ENCODE measurements around the gene CXXC5. TPM values are rescaled to one million over a fixed set of nuclear protein-coding genes. Genes with fewer than 3 reads are reported as not detected.

The CXXC5 gene
- total RNA-seq, 1 experiment from 2014 or later, result 92.3 TPM

DNA sequence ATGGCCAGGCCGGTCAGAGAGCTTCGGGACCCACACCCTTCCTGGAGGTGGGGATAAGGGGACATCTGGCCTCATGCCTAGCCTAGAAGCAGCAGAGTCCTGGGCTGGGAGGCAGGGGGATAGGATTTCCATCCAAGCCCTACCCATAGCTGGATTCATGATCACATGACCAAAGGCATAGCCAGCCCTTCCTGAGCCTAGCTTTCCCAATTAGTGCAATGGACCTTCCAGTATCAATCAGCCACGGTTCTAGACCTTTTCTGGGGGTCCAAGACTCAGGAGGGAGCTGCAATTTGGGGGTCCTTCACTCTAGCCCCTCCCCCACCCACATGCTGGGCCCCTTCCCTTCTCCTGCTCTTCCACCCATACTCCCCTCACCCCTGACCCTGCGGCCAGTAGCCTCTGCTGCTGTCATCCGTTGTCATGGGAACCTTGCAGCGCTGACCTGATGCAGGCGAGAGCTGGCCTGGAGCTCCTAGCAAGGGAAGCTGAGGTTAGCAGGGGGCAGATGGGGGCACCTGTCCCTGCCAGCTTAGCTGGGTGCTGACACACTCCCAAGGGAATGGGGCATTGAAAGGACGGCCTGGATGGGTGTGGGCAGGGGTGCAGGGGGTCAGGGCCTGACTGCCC lies 44.6 kb downstream of the CXXC5 start:
- intact Hi-C loops (cut with micrococcal nuclease; ENCODE audit: unreplicated experiment), result no loop called here
- Mint-ChIP-seq H3K36me3 (ENCODE audit: insufficient read depth, unreplicated experiment) (peaks cover 43% of the 10 kb centered on the region), H3K4me1 (ENCODE audit: low read depth, unreplicated experiment) (peaks cover 11% of the 10 kb centered on the region), H3K27ac (ENCODE audit: unreplicated experiment) (no peak overlapping the region), H3K9me3 (ENCODE audit: unreplicated experiment) (no peaks in the 10 kb centered on the region), H3K27me3 (ENCODE audit: insufficient read depth, unreplicated experiment) (no peaks in the 10 kb centered on the region), H3K4me3 (ENCODE audit: unreplicated experiment) (no peak overlapping the region)
- ChIA-PET POLR2A (interaction anchor here (0.5 to 1.6 kb wide), 2 partner anchors 18 to 45 kb away, joined by 3 to 4 read pairs; partner anchors contain the start of gene CXXC5), CTCF (no interaction called here)
- H3K36me3 ChIP-seq (ENCODE audit: control insufficient read depth, insufficient read depth, low read length), result no peaks in the 10 kb centered on the region
- H3K4me3 ChIP-seq (ENCODE audit: low read depth, low read length), result no peak overlapping the region
- BruUV-seq (replicated peaks), result no TSS peak
- no peaks in the 10 kb centered on the region for H3K27me3 ChIP-seq (replicated peaks; ENCODE audit: control insufficient read depth, insufficient read depth, low read length)
- TF ChIP-seq, protein P1, sequence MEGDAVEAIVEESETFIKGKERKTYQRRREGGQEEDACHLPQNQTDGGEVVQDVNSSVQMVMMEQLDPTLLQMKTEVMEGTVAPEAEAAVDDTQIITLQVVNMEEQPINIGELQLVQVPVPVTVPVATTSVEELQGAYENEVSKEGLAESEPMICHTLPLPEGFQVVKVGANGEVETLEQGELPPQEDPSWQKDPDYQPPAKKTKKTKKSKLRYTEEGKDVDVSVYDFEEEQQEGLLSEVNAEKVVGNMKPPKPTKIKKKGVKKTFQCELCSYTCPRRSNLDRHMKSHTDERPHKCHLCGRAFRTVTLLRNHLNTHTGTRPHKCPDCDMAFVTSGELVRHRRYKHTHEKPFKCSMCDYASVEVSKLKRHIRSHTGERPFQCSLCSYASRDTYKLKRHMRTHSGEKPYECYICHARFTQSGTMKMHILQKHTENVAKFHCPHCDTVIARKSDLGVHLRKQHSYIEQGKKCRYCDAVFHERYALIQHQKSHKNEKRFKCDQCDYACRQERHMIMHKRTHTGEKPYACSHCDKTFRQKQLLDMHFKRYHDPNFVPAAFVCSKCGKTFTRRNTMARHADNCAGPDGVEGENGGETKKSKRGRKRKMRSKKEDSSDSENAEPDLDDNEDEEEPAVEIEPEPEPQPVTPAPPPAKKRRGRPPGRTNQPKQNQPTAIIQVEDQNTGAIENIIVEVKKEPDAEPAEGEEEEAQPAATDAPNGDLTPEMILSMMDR (IDR thresholded peaks at IDR 0.05; ENCODE audit: insufficient read depth in 1 of 2, low read depth in 1 of 2, low read length in 1 of 2, severe bottlenecking in 1 of 2, unreplicated experiment in 1 of 2), result no peak
- no peak for DNase-seq
- peaks cover 32% of the 10 kb centered on the region for H3K4me1 ChIP-seq
- no peaks in the 10 kb centered on the region for H3K9me3 ChIP-seq

DNA sequence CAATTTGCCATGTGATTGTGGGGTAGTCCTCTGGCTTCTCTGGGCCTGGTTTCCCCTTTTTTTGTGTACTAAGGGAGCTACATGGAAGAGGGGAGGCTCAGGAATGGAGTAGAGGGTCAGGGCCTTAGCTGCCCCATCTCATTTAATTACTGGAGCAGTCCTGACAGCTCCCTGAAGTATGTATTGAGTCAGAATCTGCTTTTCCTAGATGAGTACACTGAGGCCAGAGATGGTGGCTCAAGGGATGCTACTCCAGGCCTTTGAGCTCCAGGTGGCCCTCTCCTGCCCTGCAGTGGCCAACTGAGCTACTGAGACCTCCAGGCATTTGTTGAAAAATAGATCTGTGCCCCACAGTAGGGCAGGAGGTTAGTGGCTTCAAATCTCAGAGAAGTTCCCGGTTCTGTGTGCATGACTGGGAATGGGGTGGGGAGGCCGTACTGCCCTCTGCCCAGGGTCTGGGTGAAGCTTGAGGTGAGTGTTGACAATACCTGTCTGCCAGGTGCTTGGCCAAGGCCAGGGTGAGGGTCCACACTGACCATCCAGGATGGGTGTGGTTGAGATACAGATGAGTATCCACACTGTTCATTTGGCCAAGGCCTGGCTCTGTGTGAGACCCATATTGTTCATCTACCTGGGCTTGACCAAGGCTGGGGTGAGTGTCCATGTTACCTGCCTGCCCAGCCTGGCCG lies 45.7 kb downstream of the CXXC5 start:
- POLR2A ChIA-PET, result interaction anchor here (1.6 kb wide), 1 partner anchor 46 kb away, joined by 4 read pairs; the partner anchor contains the start of gene CXXC5
- Mint-ChIP-seq H3K4me1 (ENCODE audit: low read depth, unreplicated experiment) (peaks cover 17% of the 10 kb centered on the region), H3K27me3 (ENCODE audit: insufficient read depth, unreplicated experiment) (no peaks in the 10 kb centered on the region)

DNA sequence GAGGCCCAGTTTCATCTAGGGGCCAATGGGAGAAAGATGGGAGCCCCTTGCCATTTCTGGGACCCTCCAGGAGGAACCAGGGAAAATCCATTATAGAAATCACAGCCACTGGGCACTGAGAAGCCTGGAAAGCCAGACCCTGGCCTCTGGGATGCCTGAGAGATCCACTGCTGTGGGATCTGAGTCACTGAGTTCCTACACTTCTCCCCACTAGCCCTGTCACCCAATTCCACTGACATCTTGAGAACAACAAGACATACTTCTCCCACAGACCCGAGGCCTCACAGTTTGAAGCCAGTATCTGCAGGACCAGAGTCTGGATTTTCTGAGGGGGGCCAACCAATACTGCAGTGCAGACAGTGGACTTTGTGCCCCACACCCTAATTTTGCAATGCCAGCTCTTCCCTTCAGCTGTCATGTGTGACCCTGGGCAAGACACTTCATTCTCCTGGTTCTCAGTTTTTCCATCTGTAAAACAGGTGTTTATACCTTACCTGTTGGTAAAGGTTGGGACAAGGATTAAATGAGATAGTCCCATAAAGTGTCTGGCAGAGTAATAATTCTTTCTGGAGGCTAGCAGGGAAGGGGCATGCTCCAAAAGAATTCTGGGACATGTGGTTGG lies 46.5 kb downstream of the CXXC5 start:
- Mint-ChIP-seq H3K27me3 (ENCODE audit: insufficient read depth, unreplicated experiment) (no peaks in the 10 kb centered on the region), H3K27ac (ENCODE audit: unreplicated experiment) (peak overlapping the region; percentile 85), H3K4me1 (ENCODE audit: low read depth, unreplicated experiment) (peaks cover 17% of the 10 kb centered on the region), H3K9me3 (ENCODE audit: unreplicated experiment) (no peaks in the 10 kb centered on the region), H3K36me3 (ENCODE audit: insufficient read depth, unreplicated experiment) (peaks cover 45% of the 10 kb centered on the region), H3K4me3 (ENCODE audit: unreplicated experiment) (no peak overlapping the region)
- TF ChIP-seq, protein P1 (IDR thresholded peaks at IDR 0.05; ENCODE audit: insufficient read depth in 1 of 2, low read depth in 1 of 2, low read length in 1 of 2, severe bottlenecking in 1 of 2, unreplicated experiment in 1 of 2), result no peak
- ChIA-PET CTCF (interaction anchor here (1.3 kb wide), 1 partner anchor 71 kb away, joined by 5 read pairs; no protein-coding TSS in a partner anchor), POLR2A (no interaction called here)
- intact Hi-C loops (cut with micrococcal nuclease; ENCODE audit: unreplicated experiment), result no loop called here
- DNase-seq, result no peak
- H3K4me1 ChIP-seq, result peaks cover 47% of the 10 kb centered on the region
- H3K27me3 ChIP-seq (replicated peaks; ENCODE audit: control insufficient read depth, insufficient read depth, low read length), result no peaks in the 10 kb centered on the region
- BruUV-seq (replicated peaks), result no TSS peak
- no peak overlapping the region for H3K4me3 ChIP-seq (ENCODE audit: low read depth, low read length)
- no peaks in the 10 kb centered on the region for H3K9me3 ChIP-seq
- no peaks in the 10 kb centered on the region for H3K36me3 ChIP-seq (ENCODE audit: control insufficient read depth, insufficient read depth, low read length)

More for the DNA sequence above, 45.7 kb downstream of the CXXC5 start:
- Histone ChIP-seq H3K36me3 (ENCODE audit: control insufficient read depth, insufficient read depth, low read length) (no peaks in the 10 kb centered on the region), H3K4me1 (peaks cover 42% of the 10 kb centered on the region), H3K9me3 (no peaks in the 10 kb centered on the region), H3K27me3 (replicated peaks; ENCODE audit: control insufficient read depth, insufficient read depth, low read length) (no peaks in the 10 kb centered on the region), H3K4me3 (ENCODE audit: low read depth, low read length) (no peak overlapping the region)
- intact Hi-C loops (cut with micrococcal nuclease; ENCODE audit: unreplicated experiment), result no loop called here
- no peak for DNase-seq
- BruUV-seq (replicated peaks), result no TSS peak
- peaks cover 43% of the 10 kb centered on the region for H3K36me3 Mint-ChIP-seq (ENCODE audit: insufficient read depth, unreplicated experiment)
- CTCF ChIA-PET, result interaction anchor here (0.5 to 1.3 kb wide), 3 partner anchors 59 to 83 kb away, joined by 3 to 5 read pairs (median 4); no protein-coding TSS in a partner anchor
- no peaks in the 10 kb centered on the region for H3K9me3 Mint-ChIP-seq (ENCODE audit: unreplicated experiment)
- no peak overlapping the region for H3K4me3 Mint-ChIP-seq (ENCODE audit: unreplicated experiment)
- peak overlapping the region; percentile 85 for H3K27ac Mint-ChIP-seq (ENCODE audit: unreplicated experiment)
- TF ChIP-seq, protein P1 (IDR thresholded peaks at IDR 0.05; ENCODE audit: insufficient read depth in 1 of 2, low read depth in 1 of 2, low read length in 1 of 2, severe bottlenecking in 1 of 2, unreplicated experiment in 1 of 2), result no peak

Measured in Caco-2 (cell line).